ELR (cell line): Measurements from ENCODE around the gene MLLT11.

Experiments
- DNase-seq: peaks from one replicate; pipeline ENCODE4 v3.0.0-alpha.2; 2015; ENCODE audit warnings: low read depth

The MLLT11 gene

GRCh38 chr1:151060007-151060656 is at the start of gene MLLT11:
Gene MLLT11 (plus strand): TSS chr1:151060397. CDS start chr1:151067225, 6,828 bp downstream.
- DNase-seq, result peak; percentile 73

- peak; percentile 32 for DNase-seq
These were observed 48.9 kb upstream of the MLLT11 start for GRCh38 chr1:151011154-151011850.

- DNase-seq, result no peak
These were observed 47.3 kb upstream of the MLLT11 start for GRCh38 chr1:151012684-151013471.

GRCh38 chr1:151013518-151013917 is 46.7 kb upstream of the MLLT11 start:
- no peak for DNase-seq

- DNase-seq, result peak; percentile 71
These were observed 35.6 kb upstream of the MLLT11 start for GRCh38 chr1:151024540-151025146.

- no peak for DNase-seq
These were observed 33.7 kb upstream of the MLLT11 start for GRCh38 chr1:151026460-151026859.

GRCh38 chr1:151032164-151032563 is 28.0 kb upstream of the MLLT11 start:
- DNase-seq, result no peak

- no peak for DNase-seq
These were observed 25.0 kb upstream of the MLLT11 start for GRCh38 chr1:151035167-151035566.

- DNase-seq, result no peak
These were observed 23.8 kb upstream of the MLLT11 start, which contains the start of gene BNIPL for GRCh38 chr1:151036356-151036755. Gene BNIPL (plus strand): TSS chr1:151036586. CDS start chr1:151036726, 140 bp downstream.

- DNase-seq, result no peak
These were observed 23.2 kb upstream of the MLLT11 start for GRCh38 chr1:151037032-151037431.

GRCh38 chr1:151039521-151039920 is 20.7 kb upstream of the MLLT11 start:
- no peak for DNase-seq

- DNase-seq, result no peak
These were observed 17.0 kb upstream of the MLLT11 start for GRCh38 chr1:151043163-151043562.

GRCh38 chr1:151047591-151047924 is 12.6 kb upstream of the MLLT11 start, which contains the start of gene C1orf56:
Gene C1orf56 (plus strand): TSS chr1:151047751. CDS start chr1:151047848, 97 bp downstream.
- DNase-seq, result peak; percentile 80

- DNase-seq, result peak; percentile 80
These were observed 12.1 kb upstream of the MLLT11 start for GRCh38 chr1:151047925-151048644.

- DNase-seq, result no peak
These were observed 11.6 kb upstream of the MLLT11 start for GRCh38 chr1:151048645-151049032.

GRCh38 chr1:151049458-151049857 is 10.7 kb upstream of the MLLT11 start:
- DNase-seq, result no peak

GRCh38 chr1:151050051-151050688 is 10.0 kb upstream of the MLLT11 start:
- no peak for DNase-seq

- no peak for DNase-seq
These were observed 8.7 kb upstream of the MLLT11 start for GRCh38 chr1:151051356-151052009.

- DNase-seq, result no peak
These were observed 5.1 kb upstream of the MLLT11 start for GRCh38 chr1:151054971-151055547.

GRCh38 chr1:151055581-151055980 is 4.6 kb upstream of the MLLT11 start:
- no peak for DNase-seq
